ENCODE measurements around the gene OPRM1. TPM values are rescaled to one million over a fixed set of nuclear protein-coding genes. Genes with fewer than 3 reads are reported as not detected.

Gene OPRM1
- polyA plus RNA-seq, 12 donors = not detected

- DNase-seq = no peak
Measured at GRCh38 chr6:154206141-154206540, 167.1 kb downstream of the OPRM1 start.

- DNase-seq = no peak
Measured at GRCh38 chr6:154206996-154207395, 168.0 kb downstream of the OPRM1 start.

- no peak for DNase-seq
Measured at GRCh38 chr6:154209555-154209954, 170.5 kb downstream of the OPRM1 start.

DNA sequence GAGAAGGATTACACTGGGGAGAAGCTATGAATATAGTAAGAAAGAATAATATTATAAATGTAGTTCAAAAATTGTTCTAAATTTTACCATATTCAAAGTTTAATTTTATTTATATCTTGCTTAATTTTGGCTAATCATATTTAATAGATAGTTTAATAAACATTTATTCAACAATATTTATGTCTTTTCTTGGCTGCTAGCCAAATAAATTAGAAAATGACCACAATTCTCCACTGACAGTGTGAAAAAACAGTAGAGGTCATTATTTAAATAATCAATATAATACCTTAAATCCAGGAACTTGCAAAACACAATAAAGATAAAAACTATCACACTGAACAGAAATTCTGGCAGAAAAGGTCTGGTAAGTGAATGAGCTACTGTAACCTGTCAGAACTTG lies 171.6 kb downstream of the OPRM1 start:
- DNase-seq = no peak

- no peak for DNase-seq
Measured at GRCh38 chr6:154213782-154214181, 174.7 kb downstream of the OPRM1 start.

GRCh38 chr6:154218301-154218700 lies 179.3 kb downstream of the OPRM1 start:
- no peak for DNase-seq

GRCh38 chr6:154218787-154219186 lies 179.7 kb downstream of the OPRM1 start:
- no peak for DNase-seq

GRCh38 chr6:154219250-154219649 lies 180.2 kb downstream of the OPRM1 start:
- DNase-seq = no peak

DNA sequence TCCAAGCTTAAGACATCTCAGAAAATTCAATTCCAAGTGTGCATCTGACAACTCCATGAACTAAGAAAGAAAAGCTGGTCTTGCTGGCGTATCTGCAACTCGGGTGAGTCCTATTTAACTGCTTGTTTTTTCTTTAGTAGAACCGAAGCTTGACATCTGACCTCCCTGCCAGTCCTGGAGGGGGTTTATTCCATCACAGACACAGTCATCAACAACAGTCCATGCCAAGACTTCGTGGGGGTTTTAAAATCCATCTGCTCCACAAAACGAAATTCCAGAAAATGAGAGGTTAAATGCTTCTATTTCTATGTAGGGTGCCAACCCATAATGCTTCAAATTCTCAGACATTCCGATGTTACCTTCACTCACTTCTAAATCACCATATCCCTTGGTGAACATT lies 183.7 kb downstream of the OPRM1 start:
- DNase-seq = no peak

GRCh38 chr6:154223296-154223695 lies 184.3 kb downstream of the OPRM1 start:
- no peak for DNase-seq

- DNase-seq = no peak
Measured at GRCh38 chr6:154226461-154226860, 187.4 kb downstream of the OPRM1 start.

GRCh38 chr6:154227862-154228520 lies 189.0 kb downstream of the OPRM1 start:
- DNase-seq = no peak

DNA sequence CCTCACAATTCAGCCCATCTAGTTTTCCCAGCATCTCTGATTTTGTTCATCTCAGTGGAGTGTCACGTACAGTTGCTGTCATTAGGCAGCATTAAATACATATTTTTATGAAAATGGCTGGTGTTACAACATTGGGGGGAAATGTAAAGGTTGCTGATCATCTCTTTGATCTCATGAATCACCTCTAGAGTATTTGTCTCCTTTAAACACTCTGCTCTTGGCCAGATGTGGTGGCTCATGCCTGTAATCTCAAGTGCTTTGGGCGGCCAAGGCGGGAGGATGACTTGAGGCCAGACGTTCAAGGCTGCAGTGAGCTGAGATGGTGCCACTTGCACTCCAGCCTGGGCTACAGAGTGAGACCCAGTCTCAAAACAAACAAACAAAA lies 189.5 kb downstream of the OPRM1 start:
- DNase-seq = no peak

DNA sequence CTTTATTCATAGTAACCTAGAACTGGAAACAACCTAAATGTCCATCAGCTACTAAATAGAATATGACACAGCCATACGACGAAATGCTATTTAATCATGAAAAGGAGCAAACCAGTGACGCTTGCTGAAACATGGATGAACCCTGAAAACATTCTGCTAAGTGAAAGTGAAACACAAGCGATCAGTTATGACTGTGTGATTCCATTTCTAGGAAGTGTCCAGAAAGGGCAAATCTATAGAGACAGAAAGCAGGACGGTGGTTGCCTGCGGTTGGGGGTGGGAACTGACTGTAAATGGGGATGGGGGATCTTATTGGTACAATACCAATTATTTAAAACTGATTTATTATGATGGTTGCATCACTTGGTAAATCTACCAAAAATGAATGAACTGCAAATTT lies 190.7 kb downstream of the OPRM1 start:
- DNase-seq = no peak

- DNase-seq = no peak
Measured at GRCh38 chr6:154230393-154230792, 191.4 kb downstream of the OPRM1 start.

DNA sequence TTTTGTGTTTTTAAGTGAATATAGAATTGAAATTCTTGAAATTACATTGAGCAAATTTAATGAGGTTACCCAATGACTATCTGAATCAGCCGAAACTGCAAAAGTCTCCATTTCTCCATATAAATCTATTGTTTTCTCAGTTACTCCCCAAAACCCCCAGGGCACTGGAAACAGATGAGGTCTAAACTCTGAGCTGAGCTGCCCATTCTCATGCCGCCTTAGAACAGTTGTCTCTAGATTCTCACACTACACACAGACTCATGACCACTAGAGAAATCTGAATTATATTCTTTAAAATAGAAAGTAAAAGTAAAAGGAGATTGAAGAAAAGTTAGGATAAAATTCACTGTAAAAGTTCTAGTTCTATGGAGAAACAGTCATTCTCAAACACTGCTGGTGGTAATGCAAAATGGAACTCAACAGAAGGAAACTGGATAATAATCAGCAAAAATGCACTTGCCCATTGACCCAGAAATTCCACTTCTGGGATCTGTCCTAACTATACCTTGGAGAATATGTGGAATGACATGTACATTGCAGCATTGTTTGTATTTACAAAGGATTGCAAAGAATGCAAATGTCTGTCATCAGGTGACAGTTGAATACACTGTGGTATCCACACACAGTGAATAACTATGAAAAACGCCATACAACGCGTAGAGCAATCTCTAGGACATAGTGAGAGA lies 192.0 kb downstream of the OPRM1 start:
- DNase-seq = no peak

GRCh38 chr6:154232013-154232910 lies 193.2 kb downstream of the OPRM1 start:
- no peak for DNase-seq

DNA sequence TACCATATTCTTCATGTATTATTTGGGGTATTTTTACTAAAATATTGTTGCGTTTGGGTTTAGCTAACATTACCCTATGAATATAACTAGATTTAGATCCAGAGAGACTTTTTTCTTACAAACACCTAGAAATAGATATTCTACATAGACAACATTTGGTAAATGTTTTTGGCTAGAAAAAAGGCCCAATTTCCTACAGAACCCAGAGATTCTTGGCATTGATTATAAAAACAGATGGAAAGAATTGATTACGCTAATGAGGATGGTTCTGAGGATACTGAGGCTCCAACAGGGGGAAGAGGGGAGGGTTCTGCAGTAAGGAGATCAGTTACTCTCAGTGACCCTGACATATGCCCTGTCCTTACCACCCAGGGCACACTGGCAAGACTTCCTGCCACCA lies 194.3 kb downstream of the OPRM1 start:
- no peak for DNase-seq

- no peak for DNase-seq
Measured at GRCh38 chr6:154234019-154234772, 195.2 kb downstream of the OPRM1 start.

DNA sequence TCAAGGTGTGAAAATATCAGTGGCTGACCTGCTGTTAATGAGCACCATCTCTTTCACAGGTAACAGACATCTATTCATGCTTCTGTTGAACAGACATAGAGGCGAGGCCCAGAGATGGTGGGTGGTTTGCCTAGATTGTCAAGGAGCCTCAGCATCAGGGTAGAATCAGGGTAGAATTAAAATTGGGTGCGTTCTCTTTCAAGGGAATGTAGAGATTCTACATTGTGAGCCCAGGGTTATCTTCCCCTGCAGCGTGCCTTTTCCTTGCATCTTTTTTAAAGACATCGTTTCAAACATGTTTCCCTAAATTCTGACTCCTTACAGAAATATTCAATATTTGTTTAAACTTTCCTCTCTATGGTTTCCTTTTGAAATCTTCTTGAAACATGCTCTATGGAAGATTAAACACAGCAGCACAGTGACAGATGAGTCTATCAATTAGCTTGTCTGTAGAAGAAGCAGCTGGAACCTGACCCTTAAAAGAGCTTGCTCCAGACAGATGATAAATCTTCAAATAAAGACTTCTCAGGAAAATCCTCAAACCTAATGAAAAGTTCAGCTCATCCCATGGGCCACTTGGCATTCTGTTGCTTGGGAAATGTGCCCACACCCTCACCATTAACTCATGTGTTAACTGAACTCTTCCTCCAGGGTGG lies 197.7 kb downstream of the OPRM1 start:
- no peak for DNase-seq

GRCh38 chr6:154238831-154239230 lies 199.8 kb downstream of the OPRM1 start:
- DNase-seq = no peak
